Activated CD4-positive, alpha-beta T cell treated with anti-CD3 and anti-CD28 coated beads for 1 hour (primary cell): ENCODE measurements around the gene KREMEN1.
"Not testable (repeated sequence)": the region's sequence is repeated elsewhere in the genome, so short reads cannot be mapped to it uniquely, and the experiment has no call there.

Source experiments
- DNase-seq: peaks from one replicate; pipeline ENCODE4 v3.0.0-alpha.2; 2020

KREMEN1 gene

DNA sequence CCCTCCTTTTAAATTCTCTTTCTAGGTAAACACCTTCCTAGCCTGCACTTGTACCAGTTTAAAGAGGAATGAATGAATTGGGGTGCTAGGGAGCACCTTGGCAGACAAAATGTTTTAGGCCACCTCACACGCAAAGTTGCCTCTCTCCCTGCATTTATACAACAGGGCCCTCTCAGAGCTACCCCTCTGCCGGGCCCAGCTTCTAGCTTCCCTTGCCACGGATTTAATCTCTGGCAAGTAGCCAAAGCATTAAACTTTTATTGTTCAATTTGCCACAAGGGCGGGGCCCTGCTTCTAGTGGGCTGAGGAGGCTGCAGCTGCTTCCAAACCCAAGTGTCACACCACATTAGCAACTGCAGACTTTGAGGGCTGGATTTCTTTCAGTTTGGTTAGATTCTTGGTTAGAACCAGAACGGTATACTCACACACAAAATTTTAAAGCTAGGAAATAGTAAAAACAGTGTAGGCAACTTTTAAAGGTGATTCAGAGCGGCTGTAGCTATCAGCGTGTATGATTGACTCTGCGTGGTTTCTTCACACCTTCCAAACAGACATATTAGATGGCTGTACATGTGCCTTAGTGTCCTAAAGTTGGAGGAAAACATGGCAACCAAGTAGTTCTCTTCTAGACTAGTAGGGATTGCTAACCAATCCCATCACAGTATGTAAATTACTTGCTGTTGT is 6.5 kb downstream of the KREMEN1 start:
- DNase-seq, result no peak

DNA sequence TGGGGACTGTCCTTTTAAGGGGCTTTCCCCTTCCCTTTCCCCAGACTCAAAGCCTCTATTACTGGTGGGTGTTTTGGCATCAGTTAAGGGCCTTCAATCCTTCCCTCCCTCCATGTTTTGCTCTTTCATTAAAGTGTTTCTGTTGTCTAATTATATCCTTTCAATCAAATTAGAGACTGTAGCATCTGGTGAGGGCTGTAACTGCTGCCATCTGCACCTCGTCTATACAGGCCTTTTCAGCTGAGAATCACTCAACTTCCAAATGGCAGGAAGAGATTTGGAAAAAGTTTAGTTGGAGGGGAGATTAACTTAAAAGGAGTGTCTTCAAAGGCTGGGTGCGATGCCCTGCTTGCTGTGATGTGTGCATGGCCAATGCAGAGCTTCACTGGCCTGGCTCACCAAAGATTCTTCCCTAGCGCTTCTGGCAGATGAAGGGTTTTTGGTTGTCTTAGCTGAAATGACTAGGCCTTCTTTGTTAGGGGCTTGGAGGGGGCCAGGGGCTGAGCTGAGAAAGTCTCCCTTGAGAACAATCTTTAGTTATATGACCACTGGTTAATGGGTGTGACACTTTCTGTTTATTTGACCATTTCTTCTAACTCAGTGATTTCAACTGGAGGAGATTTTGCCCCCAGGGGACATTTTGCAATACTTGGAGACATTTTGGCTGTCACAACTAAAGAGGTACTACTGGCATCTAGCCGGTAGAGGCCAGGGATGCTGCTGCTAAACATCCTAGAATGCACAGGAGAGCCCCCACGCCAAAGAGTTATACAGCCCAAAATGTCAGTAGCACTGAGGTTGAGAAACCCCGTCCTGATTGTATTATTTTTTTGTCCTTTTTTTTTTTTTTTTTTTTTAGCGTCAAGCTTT is 7.5 kb downstream of the KREMEN1 start:
- DNase-seq, result no peak

DNA sequence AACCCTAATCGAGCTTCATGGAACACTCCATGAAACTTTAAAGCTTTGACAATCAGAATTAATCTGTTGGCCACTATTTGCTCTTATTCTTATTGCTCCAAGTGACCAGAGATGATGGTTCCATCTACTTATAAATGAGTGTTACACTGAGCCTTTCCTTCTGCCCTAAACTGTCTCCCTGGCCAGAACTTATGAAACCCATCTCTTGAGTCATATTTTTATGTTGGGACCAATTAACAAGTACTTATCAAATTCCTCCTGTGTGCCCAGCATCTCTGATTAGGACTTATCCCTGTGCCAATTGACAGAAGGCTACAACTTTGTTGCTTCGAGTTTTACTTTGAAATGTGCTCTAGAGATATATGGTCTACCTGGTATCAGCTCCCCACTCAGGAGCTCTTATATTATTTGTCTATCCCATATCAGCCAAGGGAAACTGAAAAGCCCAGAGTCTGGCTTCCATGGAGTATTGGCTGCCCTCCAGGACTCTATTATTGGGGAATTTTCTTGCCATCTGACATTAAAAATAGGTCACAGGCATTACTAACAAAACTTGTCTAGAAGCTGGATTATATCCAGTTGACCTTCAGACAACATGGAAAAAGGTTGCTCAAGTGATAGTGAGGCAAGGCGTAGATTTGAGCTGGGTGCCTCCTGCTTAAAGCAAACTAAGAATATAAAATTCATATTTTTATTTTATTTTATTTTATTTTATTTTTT is 8.8 kb downstream of the KREMEN1 start:
- no peak for DNase-seq

DNA sequence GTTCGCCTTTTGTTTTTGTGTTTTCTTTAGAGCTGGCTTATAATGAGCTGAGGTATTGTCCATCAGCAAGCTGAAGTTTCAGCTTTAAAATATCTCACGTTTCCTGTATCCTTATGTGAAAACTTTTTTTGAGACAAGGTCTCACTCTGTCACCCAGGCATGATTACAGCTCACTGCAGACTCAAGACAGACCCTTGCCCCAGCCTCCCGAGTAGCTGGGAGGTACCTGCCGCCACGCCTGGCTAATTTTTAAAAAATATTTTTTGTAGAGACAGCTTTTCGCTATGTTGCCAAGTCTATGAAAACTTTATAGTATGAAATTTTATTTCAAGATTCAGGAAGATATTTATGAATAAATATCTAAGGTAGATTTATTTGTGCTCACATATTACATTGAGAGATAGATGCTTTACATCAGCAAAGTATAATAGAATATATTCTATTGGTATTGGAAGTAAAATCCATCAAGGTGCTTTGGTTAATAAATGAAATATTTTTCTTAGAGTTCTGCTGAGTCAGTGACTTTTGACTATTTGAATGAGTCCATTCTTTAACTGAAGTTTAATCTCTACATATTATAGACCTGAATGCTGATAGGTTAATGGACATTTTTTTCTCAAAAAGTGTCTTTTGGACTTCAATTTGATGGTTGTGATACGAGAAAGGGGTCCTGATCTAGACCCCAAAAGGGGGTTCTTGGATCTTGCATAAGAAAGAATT is 10.2 kb downstream of the KREMEN1 start:
- DNase-seq, result no peak

DNA sequence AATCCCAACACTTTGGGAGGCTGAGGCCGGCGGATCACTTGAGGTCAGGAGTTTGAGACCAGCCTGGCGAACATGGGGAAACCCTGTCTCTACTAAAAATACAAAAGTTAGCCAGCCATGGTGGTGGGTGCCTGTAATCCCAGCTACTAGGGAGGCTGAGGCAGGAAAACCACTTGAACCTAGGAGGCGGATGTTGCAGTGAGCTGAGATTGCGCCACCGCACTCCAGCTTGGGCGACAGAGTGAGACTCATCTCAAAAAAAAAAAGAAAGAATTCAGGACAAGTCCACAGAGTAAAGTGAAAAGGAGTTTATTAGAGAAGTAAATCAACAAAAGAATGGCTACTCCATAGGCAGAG is 10.7 kb downstream of the KREMEN1 start:
- DNase-seq, result not testable (repeated sequence)

DNA sequence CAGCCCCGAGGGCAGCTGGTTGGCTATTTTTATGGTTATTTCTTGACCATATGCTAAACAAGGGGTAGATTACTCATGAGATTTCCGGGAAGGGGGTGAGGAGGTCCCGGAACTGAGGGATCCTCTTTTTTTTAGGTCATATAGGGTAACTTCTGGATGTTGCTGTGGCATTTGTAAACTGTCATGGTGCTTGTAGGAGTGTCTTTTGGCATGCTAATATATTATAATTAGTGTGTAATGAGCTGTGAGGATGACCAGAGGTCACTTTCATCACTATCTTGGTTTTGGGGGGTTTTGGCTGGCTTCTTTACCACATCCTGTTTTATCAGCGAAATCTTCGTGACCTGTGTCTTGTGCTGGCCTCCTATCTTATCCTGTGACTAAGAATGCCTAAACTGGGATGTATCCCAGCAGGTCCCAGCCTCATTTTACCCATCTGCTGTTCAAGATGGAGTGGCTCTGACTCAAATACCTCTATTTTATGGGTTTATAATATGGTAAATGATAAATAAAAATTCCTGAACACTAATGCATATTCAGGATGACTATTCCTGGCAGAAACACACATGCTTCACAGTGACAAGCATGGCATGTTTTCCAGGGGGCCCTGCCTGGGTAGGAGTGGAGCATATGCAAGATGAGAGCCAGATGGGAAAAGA is 11.2 kb downstream of the KREMEN1 start:
- DNase-seq, result no peak

DNA sequence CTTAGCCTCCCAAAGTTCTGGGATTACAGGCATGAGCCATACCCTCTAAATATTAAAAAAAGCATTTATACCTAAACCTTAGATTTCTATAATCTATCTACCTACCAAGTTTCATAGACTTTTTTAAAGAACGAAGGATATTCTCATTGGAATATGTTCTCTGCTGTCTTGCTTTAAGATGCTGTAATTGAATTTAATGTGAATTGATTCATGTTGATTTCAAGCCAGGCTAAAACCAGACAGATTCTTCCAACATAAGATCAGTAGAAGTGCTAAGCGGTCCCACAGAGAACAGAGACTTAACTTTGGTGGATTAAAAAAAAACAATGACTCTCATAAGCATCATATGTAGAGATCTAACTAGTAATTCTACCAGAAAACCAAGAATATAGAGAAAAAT is 14.2 kb downstream of the KREMEN1 start:
- no peak for DNase-seq

DNA sequence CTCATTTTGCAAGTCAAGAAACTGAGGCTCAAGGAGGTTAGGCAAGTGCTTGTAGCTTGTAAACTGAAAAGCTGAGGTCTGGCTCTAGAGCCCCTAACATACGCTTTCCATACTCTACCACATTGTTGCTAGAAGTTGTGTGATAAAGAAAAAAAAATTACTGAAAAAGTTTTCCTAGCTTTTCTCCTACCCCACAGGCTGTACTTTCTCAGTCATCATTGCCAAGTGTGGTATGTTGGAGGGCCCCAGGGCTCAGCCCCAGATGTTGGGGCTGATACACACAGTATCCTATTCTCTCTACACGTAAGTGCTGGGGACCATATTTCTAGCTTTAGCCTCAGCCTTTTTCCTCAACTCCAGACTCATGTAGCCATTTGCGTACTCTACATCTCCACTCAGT is 16.0 kb downstream of the KREMEN1 start:
- no peak for DNase-seq

DNA sequence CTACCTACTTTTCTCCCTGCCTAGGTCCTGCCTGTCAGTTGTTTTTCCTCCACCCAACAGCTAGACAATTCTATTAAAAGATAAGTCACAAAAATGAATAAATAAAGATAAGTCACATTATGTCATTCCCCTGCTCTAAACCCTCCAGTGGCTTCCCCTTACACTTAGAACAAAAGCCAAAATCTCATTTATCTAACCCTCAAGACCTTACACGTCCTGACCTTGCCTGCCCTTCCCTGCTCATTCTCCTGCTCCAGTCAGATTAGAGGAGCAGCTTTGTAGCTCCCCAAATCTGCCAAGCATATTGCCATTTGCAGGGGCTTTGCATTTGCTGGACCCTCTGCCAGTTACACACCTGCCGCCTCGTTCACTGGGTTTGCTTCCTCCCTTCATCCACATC is 16.7 kb downstream of the KREMEN1 start:
- no peak for DNase-seq

DNA sequence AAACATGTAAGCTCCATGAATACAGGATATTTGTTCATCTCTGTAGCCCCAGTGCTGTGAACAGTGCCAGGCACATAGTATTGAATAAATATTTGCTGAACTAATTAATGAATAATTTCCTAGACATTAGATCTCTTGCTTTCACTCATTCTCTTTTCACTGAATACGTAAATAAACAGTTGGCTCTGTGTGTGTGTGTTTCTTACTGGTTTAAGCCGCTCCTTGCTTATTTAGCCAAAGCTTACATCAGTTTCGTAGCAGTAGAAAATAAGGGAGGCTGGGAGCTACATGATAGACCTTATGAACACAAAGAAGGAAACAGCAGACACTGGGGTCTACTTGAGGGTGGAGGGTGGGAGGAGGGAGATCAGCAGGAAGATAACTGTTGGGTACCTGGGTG is 17.2 kb downstream of the KREMEN1 start:
- DNase-seq, result no peak

DNA sequence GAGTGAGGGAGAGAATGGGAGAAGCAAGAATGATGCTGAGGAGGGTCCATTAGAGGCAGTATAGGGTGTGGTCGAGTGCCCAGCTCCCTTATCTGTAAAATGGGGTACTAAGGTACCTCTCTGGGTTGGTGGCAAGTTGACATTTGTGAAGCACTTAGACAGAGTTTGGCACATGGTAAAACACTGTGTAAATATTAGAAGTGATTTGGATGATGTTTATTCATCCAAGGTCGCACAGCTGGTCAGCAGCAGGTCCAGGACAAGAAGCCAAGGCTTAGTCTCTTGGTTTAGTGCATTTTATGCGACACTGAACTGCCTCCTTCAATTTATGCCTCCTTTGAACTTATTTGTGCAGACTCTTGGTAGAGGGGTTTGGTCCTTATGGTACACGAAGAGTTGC is 19.4 kb downstream of the KREMEN1 start:
- DNase-seq, result no peak

DNA sequence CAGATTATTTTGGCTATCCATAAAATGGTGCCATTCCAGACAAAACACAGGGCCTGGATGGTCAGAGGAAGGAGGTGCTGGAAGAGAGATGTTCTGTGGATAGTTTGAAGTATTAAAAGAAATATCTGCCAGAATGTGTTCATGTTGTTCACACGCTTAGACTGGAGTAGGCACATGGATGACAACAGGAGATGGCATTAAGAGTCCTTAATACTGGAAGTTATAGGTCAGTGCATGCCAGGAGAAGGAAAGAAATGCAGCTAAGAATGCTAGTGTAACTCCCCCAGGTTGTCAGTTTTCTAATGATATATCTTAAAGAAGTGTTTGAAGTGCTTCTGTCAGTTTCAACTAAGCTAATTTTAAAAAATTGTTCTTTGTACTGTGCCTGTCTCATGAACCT is 20.2 kb downstream of the KREMEN1 start:
- no peak for DNase-seq

DNA sequence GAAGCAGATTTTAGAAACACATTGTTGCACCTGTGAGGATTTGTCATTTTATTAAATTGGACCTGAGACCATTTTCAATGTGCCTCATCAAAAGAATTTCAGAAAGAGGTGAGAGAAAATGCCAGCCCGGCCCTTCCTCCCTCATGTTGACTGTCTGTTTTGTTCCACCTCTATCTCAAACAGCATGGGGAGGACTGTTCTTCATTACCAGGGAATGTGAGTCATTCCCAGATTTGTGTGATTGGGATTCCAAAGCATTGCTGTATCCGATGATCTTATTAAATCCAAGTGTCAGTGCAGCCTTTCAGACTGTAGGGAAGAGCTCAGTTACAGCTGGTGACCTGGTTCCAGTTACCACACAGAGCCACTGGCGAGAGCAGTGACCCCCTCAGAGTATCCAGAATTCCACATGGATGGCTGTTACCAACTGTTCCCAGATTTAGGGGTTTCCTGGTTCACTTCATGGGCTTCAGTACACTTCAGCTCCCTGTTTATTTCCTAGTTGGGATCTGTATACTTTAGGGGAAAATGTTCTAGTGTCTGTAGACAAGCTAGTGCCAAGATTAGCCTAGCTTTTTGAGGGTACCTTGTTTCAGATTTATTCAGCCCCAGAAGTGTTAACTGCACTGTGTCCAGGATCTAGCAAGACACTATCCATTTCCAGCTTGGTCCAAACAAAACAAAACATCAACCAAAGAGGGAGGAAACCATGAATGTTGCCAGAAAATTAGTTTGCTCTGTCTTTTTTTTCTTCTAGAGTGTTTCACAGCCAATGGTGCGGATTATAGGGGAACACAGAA is 20.9 kb downstream of the KREMEN1 start:
- DNase-seq, result no peak

DNA sequence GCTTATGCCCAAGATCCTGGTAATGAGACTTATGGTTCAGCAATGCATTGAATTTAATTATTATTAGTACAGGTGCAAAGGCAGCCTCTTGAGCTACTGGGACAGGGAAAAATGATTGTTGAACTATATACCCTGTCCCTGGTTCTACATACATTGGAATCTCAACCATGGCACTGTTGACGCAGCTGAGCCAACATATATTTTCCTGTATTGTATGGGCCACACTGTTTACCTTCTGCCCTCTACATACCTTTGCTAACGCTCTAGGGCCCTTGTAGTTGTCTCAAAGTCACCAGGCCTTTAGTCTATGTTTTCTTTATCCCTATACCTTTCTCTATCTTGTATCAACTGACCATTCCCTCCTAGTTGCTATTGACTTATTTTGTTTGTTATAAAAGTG is 22.6 kb downstream of the KREMEN1 start:
- no peak for DNase-seq

DNA sequence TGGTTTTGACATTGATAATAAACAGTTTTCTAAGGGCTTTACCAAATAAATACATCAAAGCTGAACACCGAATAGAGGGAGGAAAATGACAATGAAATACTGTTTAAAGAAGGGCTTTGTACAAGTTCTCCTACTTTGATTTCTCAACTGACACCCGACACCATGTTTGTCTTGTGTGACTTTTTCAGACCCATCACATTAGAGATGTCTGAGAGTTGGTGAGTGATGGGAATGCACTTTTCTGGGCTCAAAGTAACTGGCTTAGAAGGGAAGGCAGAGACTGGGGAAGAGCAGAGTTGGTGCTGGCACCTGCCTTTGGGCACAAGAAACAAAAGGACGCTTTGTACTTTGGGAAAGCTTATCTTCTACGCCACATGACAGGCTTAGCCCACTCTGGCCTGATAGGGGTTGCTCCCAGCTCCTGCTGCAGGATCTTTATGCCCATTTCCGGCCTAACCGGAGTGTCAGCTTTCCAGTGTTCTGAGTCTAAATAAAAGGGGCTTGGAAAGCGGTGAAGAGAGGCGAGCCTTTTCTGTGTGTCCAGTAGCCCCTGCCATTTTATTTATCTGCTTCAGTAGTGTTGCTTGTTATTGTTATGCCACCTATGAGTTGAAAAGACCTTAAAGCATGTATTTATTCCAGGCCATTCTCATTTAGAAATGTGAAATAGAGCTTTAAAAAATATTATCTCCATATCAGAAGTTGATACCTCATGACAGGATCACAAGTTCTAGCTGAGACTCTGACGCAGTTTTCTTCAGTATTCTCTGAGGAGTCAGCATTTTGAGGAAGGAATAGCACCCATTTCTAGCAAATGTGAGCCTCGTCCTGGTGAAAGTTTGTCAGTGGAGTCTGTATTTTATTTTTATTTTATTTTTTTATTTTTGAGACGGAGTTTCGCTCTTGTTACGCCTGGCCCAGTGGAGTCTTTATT is 24.2 kb downstream of the KREMEN1 start:
- no peak for DNase-seq

DNA sequence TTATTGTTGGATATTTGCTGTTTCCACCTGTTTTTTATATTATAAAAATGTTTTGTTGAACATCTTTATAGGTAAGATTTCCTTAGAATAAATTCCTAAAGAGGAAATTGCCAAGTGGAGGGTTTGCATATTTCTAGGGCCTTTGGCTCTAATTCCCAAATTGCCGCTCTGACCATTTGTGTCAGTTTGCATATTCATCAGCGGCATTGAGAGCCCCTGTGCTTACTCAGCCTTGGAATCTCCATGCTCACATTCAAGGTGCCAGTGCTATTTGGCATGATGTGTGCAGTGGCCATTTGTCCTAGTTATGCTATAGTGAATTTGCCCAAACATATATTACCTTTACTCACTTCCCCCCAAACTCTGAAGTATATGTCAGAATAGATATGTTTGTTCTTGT is 25.5 kb downstream of the KREMEN1 start:
- DNase-seq, result no peak

DNA sequence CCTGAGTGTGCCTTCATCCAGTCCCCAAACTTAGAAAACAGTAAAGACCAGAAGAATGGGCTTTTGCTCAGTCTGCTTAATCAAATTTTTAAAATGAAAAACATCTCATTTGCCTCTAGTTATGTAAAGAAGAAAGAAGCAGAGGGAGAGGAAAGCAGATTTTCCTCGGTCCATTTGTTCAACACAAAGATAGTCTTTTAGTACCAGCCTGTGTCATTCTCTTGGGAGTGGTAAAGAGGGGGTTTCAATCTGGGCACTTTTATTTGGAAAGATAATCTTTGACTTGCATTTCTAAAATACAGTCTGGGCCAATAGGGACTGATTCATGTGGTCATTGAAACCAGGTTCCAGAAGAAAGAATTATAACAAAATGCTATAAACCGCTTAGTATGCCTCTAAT is 29.5 kb downstream of the KREMEN1 start:
- DNase-seq, result no peak

DNA sequence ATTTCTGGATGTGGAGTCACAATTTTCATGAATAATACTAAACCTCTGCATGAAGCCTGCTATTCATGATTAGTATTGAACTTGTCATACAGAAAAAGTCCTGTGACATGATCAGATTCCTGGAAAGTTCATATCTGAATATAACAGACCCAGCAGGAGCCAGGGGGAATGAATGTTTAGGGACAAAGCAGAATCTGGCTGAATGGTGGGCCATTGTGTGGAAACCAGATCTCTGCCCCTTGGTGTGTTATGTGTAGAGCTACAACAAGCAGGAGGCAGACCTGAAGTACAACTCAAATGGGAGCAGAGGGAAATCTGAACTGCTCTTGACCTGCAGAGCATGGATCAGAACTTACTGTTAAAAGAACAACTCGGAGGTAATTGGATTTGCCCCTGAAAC is 30.3 kb downstream of the KREMEN1 start:
- DNase-seq, result no peak

DNA sequence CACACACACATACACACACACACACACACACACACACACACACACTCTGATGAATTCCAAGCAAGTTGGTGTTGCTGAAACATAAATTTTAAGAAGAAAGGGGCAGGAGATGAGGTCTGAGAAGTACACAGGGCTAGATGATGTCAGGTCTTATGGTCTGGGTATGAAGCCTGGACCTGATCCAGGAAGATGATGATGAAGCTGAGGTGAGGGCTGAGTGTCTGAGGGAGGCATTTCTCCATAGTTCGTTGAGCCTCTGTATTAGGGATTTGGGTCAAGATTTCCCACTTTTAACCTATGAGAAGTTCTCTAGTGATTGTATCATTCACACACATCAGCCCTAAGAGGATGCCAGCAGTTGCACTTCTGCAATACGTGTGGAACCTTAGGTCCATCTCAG is 32.6 kb downstream of the KREMEN1 start:
- DNase-seq, result no peak

DNA sequence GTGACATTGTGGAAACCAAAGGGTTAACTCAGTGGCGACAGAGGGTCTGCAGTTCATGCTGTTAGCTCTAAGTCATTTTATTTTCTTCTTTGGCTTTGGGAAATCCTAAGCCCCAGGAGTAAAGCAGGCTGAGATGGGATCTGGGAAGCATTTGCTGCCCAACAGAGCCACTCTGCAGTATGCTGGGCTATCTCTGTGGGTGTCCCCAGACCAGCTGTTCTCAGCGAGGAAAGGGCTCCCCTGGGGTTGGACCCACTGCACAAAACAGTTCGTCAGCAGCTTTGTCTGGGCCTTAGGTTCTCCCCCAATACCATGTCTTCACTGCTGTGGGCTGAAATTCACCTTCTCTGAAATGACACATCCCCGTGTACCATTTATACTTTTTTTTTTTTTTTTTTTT is 34.0 kb downstream of the KREMEN1 start:
- DNase-seq, result no peak

DNA sequence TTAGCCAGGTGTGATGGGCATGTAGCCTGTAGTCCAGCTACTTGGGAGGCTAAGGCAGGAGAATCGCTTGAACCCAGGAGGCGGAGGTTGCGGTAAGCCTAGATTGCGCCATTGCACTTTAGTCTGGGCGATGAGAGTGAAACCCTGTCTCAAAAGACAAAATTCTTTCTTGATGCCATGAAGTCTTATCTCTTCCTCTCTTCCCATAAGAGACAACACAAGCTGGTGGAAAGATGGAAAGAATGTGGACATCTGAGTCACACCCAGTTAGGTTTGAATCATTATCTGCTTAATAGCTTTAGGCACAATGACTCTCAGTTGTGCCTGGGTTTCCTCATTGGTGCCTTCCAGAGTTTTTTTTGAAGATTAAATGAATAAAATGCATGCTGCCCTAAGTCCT is 35.3 kb downstream of the KREMEN1 start:
- no peak for DNase-seq
